Dermis blood vessel endothelial cell (primary cell): ENCODE results near the gene PROZ. TPM values are rescaled to one million over a fixed set of nuclear protein-coding genes. Genes with fewer than 3 reads are reported as not detected.
A peak's percentile ranks its signal among the peaks of the same experiment; 100 is the strongest.

Source experiments
- DNase-seq: peaks from one replicate; pipeline ENCODE4 v3.0.0; 2010
- total RNA-seq: library from RNA; depleted of rRNA; stranded (reverse); fragments of >200 nt; gene quantifications from 2 replicates; pipeline ENCODE4 v1.2.3, GENCODE V29; 2014

Gene PROZ
- total RNA-seq, 1 donor from 2014 or later = 0.17 TPM

DNA sequence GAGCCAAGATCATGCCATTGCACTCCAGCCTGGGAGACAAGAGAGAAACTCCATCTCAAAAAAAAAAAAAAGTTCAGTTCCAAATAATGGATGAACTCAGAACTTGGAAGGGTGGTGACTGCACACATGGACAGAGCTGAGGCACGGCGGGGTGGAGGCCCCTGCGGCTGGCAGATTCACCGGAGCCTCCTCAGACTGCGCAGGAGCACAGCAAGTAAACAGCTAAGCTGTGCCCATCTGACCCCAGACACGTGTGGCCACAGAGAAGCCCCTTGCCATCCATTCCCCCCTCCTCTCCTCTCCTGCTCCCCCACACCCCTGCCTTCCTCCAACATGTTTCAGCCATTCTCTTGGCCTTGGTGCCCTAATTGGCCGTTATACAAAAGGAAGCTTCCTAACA lies 15.6 kb upstream of the PROZ start:
- DNase-seq = no peak

GRCh38 chr13:113143466-113144254 lies 14.8 kb upstream of the PROZ start:
- DNase-seq = no peak

DNA sequence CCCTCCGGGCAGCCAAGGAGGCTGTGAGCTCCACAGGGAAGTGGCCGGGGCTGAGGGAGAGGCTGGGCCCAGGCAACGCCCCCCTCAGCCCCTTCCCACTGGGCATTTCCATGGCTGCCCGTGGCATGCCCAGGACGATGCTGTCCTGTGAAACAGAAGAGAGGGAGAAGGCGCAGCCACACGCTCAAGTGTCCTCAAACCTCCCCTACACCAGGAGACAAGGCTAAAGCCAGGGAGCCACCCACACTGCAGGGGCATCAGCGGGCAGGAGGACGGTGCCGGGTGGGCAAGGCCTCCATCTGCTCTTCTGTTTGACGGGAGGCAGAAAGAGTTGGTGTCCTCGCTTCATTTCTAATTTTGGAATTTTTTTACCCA lies 14.2 kb upstream of the PROZ start:
- DNase-seq = no peak

DNA sequence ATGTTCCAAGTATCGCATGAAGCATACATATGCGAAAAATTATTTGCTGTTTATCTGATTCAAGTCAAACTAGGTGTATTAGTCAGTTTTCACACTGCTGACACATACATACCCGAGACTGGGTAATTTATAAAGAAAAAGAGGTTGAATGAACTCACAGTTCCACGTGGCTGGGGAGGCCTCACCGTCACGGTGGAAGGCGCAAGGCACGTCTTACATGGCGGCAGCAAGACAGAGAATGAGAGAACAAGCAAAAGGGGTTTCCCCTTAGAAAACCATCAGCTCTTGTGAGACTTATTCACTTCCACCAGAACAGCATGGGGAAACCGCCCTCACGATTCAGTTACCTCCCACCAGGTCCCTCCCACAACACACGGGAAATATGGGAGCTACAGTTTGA lies 13.0 kb upstream of the PROZ start:
- no peak for DNase-seq

DNA sequence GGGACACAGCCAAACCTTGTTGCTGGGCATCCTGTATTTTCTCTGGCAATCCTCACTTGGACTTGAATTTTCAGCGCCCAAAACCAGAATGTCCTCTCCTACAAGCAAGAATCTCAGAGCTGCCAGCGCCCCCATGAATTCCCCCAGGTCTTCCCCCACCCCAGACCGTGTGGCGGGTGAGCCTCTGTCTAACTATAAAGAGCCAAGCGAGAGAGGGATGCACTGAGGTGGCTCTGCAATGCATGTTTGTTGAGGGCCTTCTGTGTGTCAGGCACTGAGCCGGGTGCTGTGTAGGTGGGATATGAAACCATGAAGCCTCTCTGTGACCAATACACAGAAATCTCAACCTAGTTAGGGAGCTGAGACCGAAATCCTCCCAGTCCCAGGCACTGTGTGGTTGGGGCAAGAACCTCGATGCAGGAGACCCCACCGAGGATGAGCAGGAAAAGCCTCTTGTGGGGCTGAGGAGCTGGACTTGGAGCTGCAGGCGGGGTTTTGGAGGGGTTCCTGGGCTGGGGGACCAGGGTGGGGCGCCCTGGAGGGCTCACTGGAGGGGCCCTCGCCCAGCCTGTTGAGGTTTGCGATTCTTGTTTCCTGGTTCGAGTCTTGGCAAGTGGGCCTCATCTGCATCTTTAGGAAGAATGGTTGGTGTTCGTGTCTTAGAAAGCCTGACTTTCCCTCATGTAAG lies 12.4 kb upstream of the PROZ start:
- DNase-seq = no peak

GRCh38 chr13:113146750-113147149 lies 11.7 kb upstream of the PROZ start:
- no peak for DNase-seq

GRCh38 chr13:113147206-113147605 lies 11.2 kb upstream of the PROZ start:
- DNase-seq = no peak

GRCh38 chr13:113148407-113148806 lies 10.0 kb upstream of the PROZ start:
- DNase-seq = no peak

DNA sequence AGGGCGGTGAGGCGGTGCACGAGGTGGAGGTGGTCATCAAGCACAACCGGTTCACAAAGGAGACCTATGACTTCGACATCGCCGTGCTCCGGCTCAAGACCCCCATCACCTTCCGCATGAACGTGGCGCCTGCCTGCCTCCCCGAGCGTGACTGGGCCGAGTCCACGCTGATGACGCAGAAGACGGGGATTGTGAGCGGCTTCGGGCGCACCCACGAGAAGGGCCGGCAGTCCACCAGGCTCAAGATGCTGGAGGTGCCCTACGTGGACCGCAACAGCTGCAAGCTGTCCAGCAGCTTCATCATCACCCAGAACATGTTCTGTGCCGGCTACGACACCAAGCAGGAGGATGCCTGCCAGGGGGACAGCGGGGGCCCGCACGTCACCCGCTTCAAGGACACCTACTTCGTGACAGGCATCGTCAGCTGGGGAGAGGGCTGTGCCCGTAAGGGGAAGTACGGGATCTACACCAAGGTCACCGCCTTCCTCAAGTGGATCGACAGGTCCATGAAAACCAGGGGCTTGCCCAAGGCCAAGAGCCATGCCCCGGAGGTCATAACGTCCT lies 9.4 kb upstream of the PROZ start:
- no peak for DNase-seq

- no peak for DNase-seq
These were observed 8.5 kb upstream of the PROZ start for GRCh38 chr13:113149711-113150549.

- DNase-seq = no peak
These were observed 7.7 kb upstream of the PROZ start for GRCh38 chr13:113150550-113151365.

GRCh38 chr13:113151745-113152690 lies 6.4 kb upstream of the PROZ start:
- DNase-seq = no peak

- no peak for DNase-seq
These were observed 5.8 kb upstream of the PROZ start for GRCh38 chr13:113152691-113152983.

GRCh38 chr13:113152984-113153809 lies 5.3 kb upstream of the PROZ start:
- peak; percentile 24 for DNase-seq

GRCh38 chr13:113153810-113154748 lies 4.4 kb upstream of the PROZ start:
- peak; percentile 79 for DNase-seq

GRCh38 chr13:113155201-113155600 lies 3.2 kb upstream of the PROZ start:
- DNase-seq = no peak

- DNase-seq = no peak
These were observed 2.3 kb upstream of the PROZ start for GRCh38 chr13:113155982-113156655.

GRCh38 chr13:113157206-113157928 lies 1.1 kb upstream of the PROZ start:
- DNase-seq = no peak
